GM18909 (cell line): ENCODE data around the gene RNF133.

ENCODE experiments used
- ATAC-seq: cut with Tn5 transposase; IDR thresholded peaks from one replicate; pipeline ENCODE4 v1.9.1; 2021; ENCODE audit warnings: mild to moderate bottlenecking; ENCODE audit not compliant: unreplicated experiment, poor library complexity

Gene RNF133

DNA sequence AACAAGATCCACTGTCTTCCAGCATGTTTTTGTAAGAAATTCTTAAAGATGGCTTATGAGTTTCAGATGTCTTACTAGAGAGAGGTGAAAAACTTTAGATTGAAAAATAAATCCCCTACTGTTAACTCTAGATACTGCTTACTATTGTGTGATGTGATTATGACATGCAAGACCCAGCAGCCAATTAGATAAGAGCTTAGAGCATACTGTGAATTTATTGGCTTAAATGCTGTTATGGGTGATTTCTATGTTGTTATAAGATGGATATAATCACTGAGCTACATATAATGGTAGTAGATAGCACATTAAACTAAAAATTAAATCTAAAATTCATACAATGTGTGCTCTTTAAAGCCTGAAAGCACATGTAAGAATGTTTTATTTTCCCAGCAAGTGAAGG lies at the start of gene RNF133:
RNF133 (minus strand) TSS at position 101 of the 400 bp plus-strand sequence. CDS start 199 bp downstream, outside the sequence.
- no peak for ATAC-seq

GRCh38 chr7:122748195-122748594 lies 49.3 kb upstream of the RNF133 start:
- no peak for ATAC-seq

GRCh38 chr7:122746948-122747347 lies 48.0 kb upstream of the RNF133 start:
- no peak for ATAC-seq

GRCh38 chr7:122743211-122743610 lies 44.3 kb upstream of the RNF133 start:
- ATAC-seq: no peak

DNA sequence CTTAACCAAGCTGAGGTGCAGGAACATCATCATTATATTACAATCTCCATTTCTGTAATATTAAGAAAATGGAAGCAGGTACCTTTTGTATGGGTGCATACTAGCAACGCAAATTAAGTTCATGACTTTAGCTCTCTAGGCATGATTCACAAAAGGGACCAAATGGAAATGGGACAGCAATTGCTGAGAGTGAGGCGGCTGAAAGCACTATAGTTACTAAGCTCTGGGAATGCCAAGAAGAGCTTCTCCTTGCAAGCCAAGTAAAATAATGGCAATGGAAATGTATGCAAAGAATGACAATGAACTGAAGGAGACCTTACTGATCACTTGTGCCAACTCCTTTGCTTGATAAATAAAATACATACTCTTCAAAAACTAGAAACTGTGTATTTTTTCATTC lies 40.0 kb upstream of the RNF133 start:
- no peak for ATAC-seq

DNA sequence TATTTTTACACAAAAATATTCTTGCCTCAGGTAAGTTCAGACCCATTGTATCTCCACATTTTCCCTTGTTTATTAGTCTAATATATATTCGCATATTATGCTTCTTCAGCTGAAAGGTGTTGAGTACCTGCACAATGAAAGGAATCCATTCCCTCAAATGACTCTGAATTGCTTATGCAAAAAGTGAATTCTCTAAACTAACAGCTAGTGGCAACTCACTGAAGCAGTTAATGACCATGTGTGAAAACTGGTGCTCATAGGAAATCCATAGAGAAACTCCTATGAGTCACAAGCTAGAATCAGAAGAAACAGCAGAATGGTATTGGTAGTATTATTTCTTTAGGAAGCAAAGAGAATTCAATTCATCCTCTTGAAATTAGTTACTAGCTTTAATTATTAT lies 37.3 kb upstream of the RNF133 start:
- no peak for ATAC-seq

- ATAC-seq: no peak
Measured at GRCh38 chr7:122727759-122728158, 28.8 kb upstream of the RNF133 start.

GRCh38 chr7:122727354-122727753 lies 28.4 kb upstream of the RNF133 start:
- ATAC-seq: no peak

- no peak for ATAC-seq
Measured at GRCh38 chr7:122726881-122727280, 28.0 kb upstream of the RNF133 start.

DNA sequence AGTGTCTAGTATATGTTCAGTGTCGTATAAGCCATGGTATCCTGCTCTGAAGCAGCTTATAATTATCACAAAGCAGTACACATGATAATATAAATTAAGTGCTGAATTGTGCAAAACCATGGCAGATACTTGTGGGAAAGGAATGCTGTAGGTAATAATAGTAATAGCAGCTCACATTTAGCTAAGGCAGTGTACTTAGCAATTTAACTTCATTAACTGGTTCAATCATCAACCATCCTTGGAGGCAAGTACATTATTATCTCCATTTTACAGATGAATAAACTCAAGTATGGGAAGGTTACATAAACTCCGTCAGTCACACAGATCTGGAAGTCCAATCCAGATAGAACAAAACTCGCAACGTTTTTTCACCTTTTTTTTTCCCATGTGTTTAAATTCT lies 25.4 kb upstream of the RNF133 start:
- ATAC-seq: no peak

DNA sequence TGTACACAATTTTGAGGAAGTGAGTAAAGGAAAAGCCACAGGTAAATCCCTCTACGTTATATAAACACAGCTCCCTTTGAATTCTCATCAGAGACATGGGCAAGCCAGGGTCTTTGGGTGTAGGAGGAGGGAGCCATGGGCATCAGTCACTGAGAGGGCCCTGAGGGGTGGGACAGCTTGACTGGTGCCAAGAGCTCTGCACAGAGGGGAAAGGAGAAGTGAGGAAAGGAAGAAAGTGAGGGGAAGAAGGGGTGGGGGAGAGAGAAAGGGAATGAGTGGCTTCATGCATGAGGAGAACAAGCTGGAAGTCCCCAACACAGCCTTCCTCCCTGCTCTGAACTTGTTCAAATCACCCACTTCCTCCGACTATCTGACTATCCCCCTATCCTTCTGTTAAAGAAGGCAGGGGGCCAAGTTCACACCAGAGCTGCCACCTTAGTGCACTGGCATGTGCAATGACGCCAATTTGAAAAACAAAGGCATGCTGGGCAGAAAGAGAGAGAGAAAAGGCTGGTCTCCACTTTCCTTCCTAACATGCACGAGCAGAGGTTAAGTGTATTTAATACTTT lies 20.2 kb upstream of the RNF133 start:
- no peak for ATAC-seq

DNA sequence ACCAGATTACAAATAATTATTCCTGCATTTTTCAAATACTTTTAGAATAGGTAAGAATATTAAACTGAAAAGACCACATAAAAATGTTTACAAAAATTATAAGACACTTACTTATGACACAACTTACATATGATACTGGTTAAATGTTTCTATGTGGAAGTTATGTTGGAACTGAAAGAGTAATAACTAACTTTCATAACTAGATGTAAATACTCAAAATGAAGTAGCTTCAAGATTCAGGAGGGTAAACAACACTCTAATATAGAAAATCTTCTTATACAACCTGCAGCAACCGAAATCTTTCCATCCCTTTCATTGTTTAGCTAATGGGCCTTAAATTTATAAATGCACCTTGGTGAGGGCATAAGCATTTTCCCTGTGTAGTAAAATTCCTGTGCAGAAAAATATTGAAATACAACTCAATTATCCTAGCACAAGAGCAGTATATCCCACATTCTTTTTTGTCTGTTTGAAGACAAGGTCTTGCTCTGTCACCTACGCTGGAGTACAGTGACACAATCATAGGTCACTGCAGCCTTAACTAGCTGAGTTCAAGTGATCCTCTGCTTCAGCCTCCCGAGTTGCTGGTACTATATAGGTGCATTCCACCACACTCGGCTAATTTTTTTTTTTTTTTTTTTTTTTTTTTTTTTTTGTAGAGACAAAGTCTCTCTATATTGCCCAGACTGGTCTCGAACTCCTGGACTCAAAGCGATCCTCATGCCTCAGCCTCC lies 18.6 kb upstream of the RNF133 start:
- no peak for ATAC-seq

- ATAC-seq: no peak
Measured at GRCh38 chr7:122715183-122715582, 16.3 kb upstream of the RNF133 start.

GRCh38 chr7:122710916-122711315 lies 12.0 kb upstream of the RNF133 start:
- ATAC-seq: no peak

DNA sequence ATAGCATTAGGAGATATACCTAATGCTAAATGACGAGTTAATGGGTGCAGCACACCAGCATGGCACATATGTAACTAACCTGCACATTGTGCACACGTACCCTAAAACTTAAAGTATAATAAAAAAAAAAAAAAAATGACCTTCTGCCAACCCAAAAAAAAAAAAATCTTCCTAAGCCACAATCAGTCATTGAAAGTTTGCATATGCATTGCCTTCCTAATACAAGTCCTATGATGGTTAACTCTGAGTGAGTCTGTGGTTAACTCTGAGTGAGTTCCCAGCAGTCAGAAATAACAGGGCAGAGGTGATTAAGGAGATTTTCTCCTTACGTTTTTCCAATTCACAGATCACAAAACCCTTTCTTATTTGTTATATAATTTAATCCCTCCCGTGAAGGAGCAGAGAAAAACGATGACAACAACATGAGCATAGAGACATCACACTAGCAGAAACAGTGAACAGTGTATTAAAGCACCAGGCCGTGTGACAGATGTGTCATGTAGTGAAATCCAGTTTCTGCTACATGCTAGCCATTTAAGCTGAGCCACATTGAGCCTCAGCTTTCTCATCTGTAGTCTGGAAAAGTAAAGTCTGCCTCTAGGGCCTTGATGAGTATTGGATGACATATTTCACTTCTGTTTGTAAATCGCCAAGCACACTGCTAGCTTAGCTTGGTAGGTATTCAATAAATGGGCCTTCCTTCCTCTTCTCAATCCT lies 11.2 kb upstream of the RNF133 start:
- ATAC-seq: no peak

DNA sequence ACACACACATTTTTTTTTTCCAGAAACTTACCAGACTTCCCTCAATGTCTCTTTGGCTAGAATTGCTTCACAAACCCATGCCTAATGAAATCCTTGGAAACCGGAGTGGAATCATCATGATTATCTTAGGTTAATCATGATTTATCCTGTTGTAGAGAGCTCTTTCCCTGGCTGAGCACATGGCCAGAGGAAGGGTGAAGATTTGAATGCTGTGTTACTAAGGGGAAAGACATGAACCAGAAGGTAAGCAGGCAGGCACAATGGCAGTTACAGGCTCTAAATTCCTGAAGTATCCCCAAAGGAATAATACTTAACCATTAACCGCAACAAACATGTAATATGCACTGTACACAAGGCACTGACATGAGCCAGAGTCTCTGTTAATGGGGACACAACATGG lies 7.9 kb upstream of the RNF133 start:
- ATAC-seq: no peak

DNA sequence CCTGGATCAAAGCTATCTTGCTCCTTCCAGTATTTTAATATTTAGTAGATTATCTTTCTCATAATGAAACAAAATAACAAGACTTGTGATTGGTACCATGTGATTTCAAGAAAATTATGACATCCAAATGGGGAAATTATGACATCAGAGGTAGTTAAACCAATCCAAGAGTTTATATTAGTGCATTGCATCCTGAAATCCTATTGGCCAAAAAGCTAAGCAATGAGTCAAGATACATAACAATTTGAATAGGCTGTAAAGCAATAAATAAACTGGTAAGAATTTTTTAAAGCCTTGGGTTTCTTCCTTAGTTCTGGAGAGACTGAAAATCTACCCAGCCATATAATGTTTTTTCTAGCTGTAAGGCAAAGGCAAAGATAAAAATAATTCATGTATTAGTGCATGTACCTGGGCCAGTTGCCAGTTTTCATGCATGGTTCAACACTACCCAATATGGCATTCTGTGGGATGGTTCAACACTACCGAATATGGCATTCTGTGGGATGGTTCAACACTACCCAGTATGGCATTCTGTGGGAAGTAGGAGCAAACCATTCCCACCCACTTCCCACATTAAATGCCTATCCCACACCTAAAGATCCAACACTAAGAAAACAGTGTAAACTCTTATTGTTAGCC lies 4.1 kb upstream of the RNF133 start, which contains the start of gene RNF148:
RNF148 (minus strand) TSS at position 51 of the 639 bp plus-strand sequence. CDS start 172 bp downstream, outside the sequence.
- ATAC-seq: no peak

- ATAC-seq: no peak
Measured at GRCh38 chr7:122695816-122696215, 3.1 kb downstream of the RNF133 start.

DNA sequence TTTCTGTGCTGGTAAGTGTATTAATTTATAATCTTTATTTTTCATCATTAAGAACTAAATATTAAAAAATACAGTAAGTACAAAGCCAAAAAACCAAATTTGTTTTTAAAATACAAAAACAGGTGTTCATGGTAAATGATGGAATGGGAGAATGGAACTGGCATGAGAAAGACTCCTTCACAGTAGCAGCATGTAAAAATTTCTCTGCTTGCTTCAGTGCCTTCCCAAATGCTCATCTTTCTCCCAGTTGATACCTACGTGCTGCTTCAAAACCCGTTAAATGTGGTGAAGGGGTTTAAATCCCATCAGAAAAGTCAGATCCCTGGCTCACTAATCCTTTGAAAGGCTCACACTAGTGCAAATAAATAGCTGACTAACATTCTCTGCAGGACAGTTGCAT lies 4.2 kb downstream of the RNF133 start:
- no peak for ATAC-seq

DNA sequence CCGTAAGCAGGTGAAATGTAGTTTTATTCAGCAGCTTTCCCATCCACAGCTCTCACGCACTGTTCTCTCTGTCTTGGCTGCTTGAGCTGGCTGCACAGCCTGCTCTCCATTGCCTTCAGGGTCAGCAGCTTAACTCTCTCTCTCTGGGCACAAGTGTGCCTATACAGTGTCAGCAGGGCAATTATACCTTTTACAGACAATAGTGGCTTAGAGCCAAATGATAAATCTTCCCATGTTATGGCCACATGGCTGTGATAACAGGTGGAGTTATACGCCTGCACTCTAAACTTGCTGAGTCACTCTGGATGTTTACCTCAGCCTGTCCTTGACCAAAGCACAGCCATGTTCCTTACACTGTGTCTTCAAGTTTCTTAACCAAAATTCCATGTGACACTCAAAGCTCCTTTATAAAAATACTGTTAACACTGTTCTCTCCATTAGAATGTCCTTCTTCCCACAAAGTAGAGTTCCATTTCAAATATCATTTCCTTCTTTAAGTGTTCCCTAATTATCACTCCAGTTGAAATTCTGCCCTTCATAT lies 6.1 kb downstream of the RNF133 start:
- no peak for ATAC-seq
